Hepatocyte (in vitro differentiated cells): ENCODE results near the gene UQCC2.

ENCODE experiments used
- CTCF ChIP-seq: fragments of 200-600 bp; sonication (generic); IDR thresholded peaks from 2 replicates; pipeline ENCODE4 v1.5.1; 2016; ENCODE audit warnings: antibody characterized with exemption, mild to moderate bottlenecking; ENCODE audit not compliant: poor library complexity
- EZH2 ChIP-seq: fragments of 200-600 bp; sonication (generic); IDR thresholded peaks from 2 replicates; pipeline ENCODE4 v1.6.1; 2016; ENCODE audit warnings: antibody characterized with exemption, mild to moderate bottlenecking, borderline replicate concordance
- EZH2phosphoT487 ChIP-seq: fragments of 200-600 bp; sonication (generic); IDR thresholded peaks from one replicate; pipeline ENCODE4 v1.6.1; 2018; ENCODE audit warnings: antibody characterized with exemption, mild to moderate bottlenecking, low read depth, moderate library complexity; ENCODE audit not compliant: unreplicated experiment, severe bottlenecking

- no peak for TF ChIP-seq CTCF
- no peak for TF ChIP-seq EZH2
- TF ChIP-seq EZH2phosphoT487: no peak
Observed at GRCh38 chr6:33738153-33738552, 26.7 kb upstream of the UQCC2 start.
